Endothelial cell of umbilical vein (primary cell): ENCODE data around the gene INO80C. TPM values are rescaled to one million over a fixed set of nuclear protein-coding genes. Genes with fewer than 3 reads are reported as not detected.

Experiments
- BruUV-seq: library from RNA; stranded (reverse); fragments of 400-500 nt; replicated peaks from 2 replicates; lab custom pipeline; 2021; lab: Mats Ljungman, UMichigan
- CTCF ChIA-PET: fragments of 300-600, 350-600 bp; sonication (Branson Sonifier 250); formaldehyde crosslinking; loops from one replicate; lab custom pipeline; 2021; ENCODE audit warnings: antibody characterized with exemption, inconsistent platforms; lab: Charles Lee
- POLR2A ChIA-PET: fragments of 300-600, 350-600 bp; sonication (Branson Sonifier 250); formaldehyde crosslinking; loops from one replicate; lab custom pipeline; 2021; ENCODE audit warnings: antibody characterized with exemption, inconsistent platforms; lab: Charles Lee
- DNase-seq: peaks from one replicate; pipeline ENCODE4 v3.0.0-alpha.2; 2011; ENCODE audit warnings: low read depth, low spot score
- FAIRE-seq: peaks from 2 replicates; lab custom pipeline; 2011; peaks lifted over from hg19 to GRCh38; lab: Jason Lieb, UNC
- H2AFZ ChIP-seq: 2 replicates; pipeline ENCODE4 v1.6.0; 2012; ENCODE audit warnings: low read depth, low read length, control low read depth, inconsistent platforms
- H3K27ac ChIP-seq: 2 replicates; pipeline ENCODE4 v1.5.1; 2011; ENCODE audit warnings: low read depth, mild to moderate bottlenecking, control low read depth, low read length, moderate library complexity; ENCODE audit not compliant: insufficient read depth
- H3K27me3 ChIP-seq, 2 experiments: 2 replicates each; pipeline versions ENCODE4 v1.6.0 to v1.6.1; 2011; ENCODE audit warnings: low read length in 2 of 2, mixed read lengths in 1 of 2; ENCODE audit not compliant: control insufficient read depth in 2 of 2, insufficient read depth in 2 of 2
- H3K36me3 ChIP-seq, 2 experiments: 2 replicates in 1 of 2; 3 replicates in 1 of 2; pipeline ENCODE4 v1.5.1; 2011; ENCODE audit warnings: low read length in 2 of 2, mild to moderate bottlenecking in 1 of 2, moderate library complexity in 1 of 2; ENCODE audit not compliant: control insufficient read depth in 2 of 2, insufficient read depth in 2 of 2; ENCODE audit errors: extremely low read depth in 1 of 2
- H3K4me1 ChIP-seq: 3 replicates; pipeline ENCODE4 v1.5.1; 2011; ENCODE audit warnings: mild to moderate bottlenecking, low read length; ENCODE audit not compliant: control insufficient read depth, insufficient read depth; ENCODE audit errors: extremely low read depth
- H3K4me2 ChIP-seq: 2 replicates; pipeline ENCODE4 v1.6.1; 2011; ENCODE audit warnings: low read length, control low read depth, mixed read lengths; ENCODE audit not compliant: insufficient read depth
- H3K4me3 ChIP-seq, 3 experiments: fragments of 200-600 bp in 1 of 3; sonication (generic), shearing (Covaris generic) in 1 of 3; replicated peaks in 1 of 3; 2 replicates each; pipeline ENCODE4 v1.5.1; 2011 to 2016; ENCODE audit warnings: control low read depth in 3 of 3, low read length in 3 of 3, mild to moderate bottlenecking in 2 of 3, inconsistent platforms in 1 of 3, low read depth in 1 of 3, moderate library complexity in 1 of 3; ENCODE audit not compliant: insufficient read depth in 1 of 3
- H3K79me2 ChIP-seq: 2 replicates; pipeline ENCODE4 v1.6.0; 2012; ENCODE audit warnings: low read length, inconsistent platforms; ENCODE audit not compliant: control insufficient read depth, insufficient read depth
- H3K9ac ChIP-seq: replicated peaks from 2 replicates; pipeline ENCODE3; 2011; ENCODE audit warnings: low read length, control low read depth; ENCODE audit not compliant: insufficient read depth; ENCODE audit errors: extremely low read depth
- H3K9me1 ChIP-seq: replicated peaks from 3 replicates; pipeline ENCODE4 v1.6.0; 2011; ENCODE audit warnings: mild to moderate bottlenecking, low read length; ENCODE audit not compliant: control insufficient read depth, insufficient read depth; ENCODE audit errors: extremely low read depth
- H3K9me3 ChIP-seq: replicated peaks from 2 replicates; pipeline ENCODE4 v1.5.1; 2012; ENCODE audit warnings: low read length, inconsistent platforms; ENCODE audit not compliant: control insufficient read depth, insufficient read depth
- H4K20me1 ChIP-seq: replicated peaks from 2 replicates; pipeline ENCODE3; 2011; ENCODE audit warnings: mild to moderate bottlenecking, low read length; ENCODE audit not compliant: control insufficient read depth, insufficient read depth; ENCODE audit errors: extremely low read depth
- EZH2 ChIP-seq: IDR thresholded peaks from 2 replicates; pipeline ENCODE4 v1.6.1; 2012; ENCODE audit warnings: borderline replicate concordance, low read depth, mild to moderate bottlenecking, moderate library complexity, low read length, inconsistent platforms; ENCODE audit not compliant: severe bottlenecking
- FOS ChIP-seq: IDR thresholded peaks from 2 replicates; pipeline ENCODE4 v1.6.1; 2011; ENCODE audit warnings: mild to moderate bottlenecking, low read length, moderate library complexity, borderline replicate concordance; ENCODE audit not compliant: insufficient read depth
- GATA2 ChIP-seq: IDR thresholded peaks from 2 replicates; pipeline ENCODE4 v1.7.0; 2011; ENCODE audit warnings: low read depth, mild to moderate bottlenecking, moderate library complexity, mixed read lengths, low read length; ENCODE audit not compliant: insufficient read length, insufficient read depth
- JUN ChIP-seq: IDR thresholded peaks from 2 replicates; pipeline ENCODE4 v1.6.1; 2011; ENCODE audit warnings: borderline replicate concordance, low read depth; ENCODE audit not compliant: insufficient read length, insufficient read depth
- MYC ChIP-seq: IDR thresholded peaks from one replicate; pipeline ENCODE4 v1.6.1; 2011; ENCODE audit warnings: mild to moderate bottlenecking, low read depth, low read length
- POLR2A ChIP-seq: IDR thresholded peaks from 2 replicates; pipeline ENCODE4 v1.6.1; 2012; ENCODE audit warnings: low read depth, mild to moderate bottlenecking, control low read depth, low read length
- POLR2AphosphoS5 ChIP-seq: IDR thresholded peaks from 2 replicates; pipeline ENCODE4 v1.6.1; 2012; ENCODE audit warnings: low read depth, mild to moderate bottlenecking, control low read depth, low read length, moderate library complexity; ENCODE audit not compliant: insufficient read depth
- dilution Hi-C: fragments of 300-500 bp; cut with MboI; formaldehyde crosslinking; loops from one replicate; pipeline ENCODE4 v1.15.0; 2019; ENCODE audit warnings: low sequenced_read_pairs; ENCODE audit not compliant: extremely low pct_ligation_motif_present
- intact Hi-C: fragments of 100-400 bp; cut with micrococcal nuclease; formaldehyde crosslinking; loops from one replicate; pipeline ENCODE4 v1.10.0; 2022
- polyA plus RNA-seq, 4 experiments: library from polyadenylated mRNA; depleted of rRNA in 3 of 4; stranded (reverse) in 3 of 4; unstranded in 1 of 4; fragments of >200 nt; gene quantifications; 2 replicates each; pipeline versions ENCODE4 v1.2.1 to v1.2.3, GENCODE V29; 2011 to 2012; ENCODE audit warnings: missing spikeins in 1 of 4
- total RNA-seq: library from RNA; stranded (reverse); gene quantifications from 2 replicates; pipeline ENCODE4 v1.2.3, GENCODE V29; 2021
- TF ChIP-seq, protein P1 (sequence below): IDR thresholded peaks from 2 replicates; pipeline ENCODE4 v1.6.1; 2011; ENCODE audit not compliant: insufficient read depth, insufficient read length
- TF ChIP-seq, protein P2 (sequence below), 2 donors: IDR thresholded peaks; 1 replicate in 1 of 2; 2 replicates in 1 of 2; pipeline ENCODE4 v1.5.1; 2011; ENCODE audit warnings: low read length in 2 of 2, mild to moderate bottlenecking in 2 of 2, moderate library complexity in 2 of 2, control low read depth in 1 of 2, inconsistent platforms in 1 of 2, low read depth in 1 of 2; ENCODE audit not compliant: insufficient read depth in 1 of 2; ENCODE audit errors: extremely low read depth in 1 of 2

INO80C gene
- total and polyA plus RNA-seq, 2 donors (not counting 3 experiments of a cell fraction or from before 2014, with no cell fraction given): 43.4 to 56.0 TPM

DNA sequence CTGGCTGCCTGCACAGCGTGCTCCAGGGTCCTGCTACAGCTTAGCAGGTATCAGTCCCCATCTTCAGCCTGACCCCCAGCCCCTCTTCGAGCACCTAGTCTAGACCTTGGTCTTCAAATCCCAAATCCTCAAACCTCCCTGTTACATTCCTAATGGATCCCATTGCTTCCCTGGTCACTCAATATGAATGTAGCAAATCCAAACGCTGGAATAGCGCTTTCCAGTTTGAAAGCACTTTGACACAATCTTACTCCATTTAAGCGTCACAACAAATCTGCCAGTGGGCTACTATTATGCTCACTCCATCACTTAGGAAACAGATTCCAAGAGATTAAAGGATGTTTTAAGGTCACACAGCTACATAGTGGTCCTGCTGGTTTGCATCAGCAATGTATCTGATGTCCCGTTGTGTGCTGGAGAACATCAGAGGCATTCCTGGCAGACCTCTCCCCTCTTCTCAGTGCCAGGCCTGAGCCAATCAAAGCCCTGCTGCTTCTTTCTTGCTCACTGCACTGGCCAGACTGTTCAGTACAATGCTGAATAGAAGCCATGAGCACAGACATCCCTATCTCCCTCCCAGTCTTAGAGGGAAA, 11.1 kb upstream of the INO80C start:
- FAIRE-seq (no peak), DNase-seq (no peak)
- H3K36me3 ChIP-seq: no peaks in the 10 kb centered on the region
- no peak overlapping the region for H2AFZ ChIP-seq
- H3K27me3 ChIP-seq: no peaks in the 10 kb centered on the region
- H3K4me1 ChIP-seq: no peaks in the 10 kb centered on the region
- ChIA-PET CTCF (no interaction called here), POLR2A (no interaction called here)
- no peak overlapping the region for H3K9ac ChIP-seq
- H3K27ac ChIP-seq: no peak overlapping the region
- BruUV-seq: no TSS peak
- dilution Hi-C loops: no loop called here
- H3K79me2 ChIP-seq: no peaks in the 10 kb centered on the region
- intact Hi-C loops: no loop called here
- H3K9me3 ChIP-seq: no peaks in the 10 kb centered on the region
- TF ChIP-seq JUN: no peak
- TF ChIP-seq FOS: no peak
- no peak for TF ChIP-seq POLR2AphosphoS5
- TF ChIP-seq GATA2: no peak
- TF ChIP-seq MYC: no peak
- TF ChIP-seq, protein P1, sequence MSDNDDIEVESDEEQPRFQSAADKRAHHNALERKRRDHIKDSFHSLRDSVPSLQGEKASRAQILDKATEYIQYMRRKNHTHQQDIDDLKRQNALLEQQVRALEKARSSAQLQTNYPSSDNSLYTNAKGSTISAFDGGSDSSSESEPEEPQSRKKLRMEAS: no peak
- TF ChIP-seq POLR2A: no peak
- TF ChIP-seq, protein P2, sequence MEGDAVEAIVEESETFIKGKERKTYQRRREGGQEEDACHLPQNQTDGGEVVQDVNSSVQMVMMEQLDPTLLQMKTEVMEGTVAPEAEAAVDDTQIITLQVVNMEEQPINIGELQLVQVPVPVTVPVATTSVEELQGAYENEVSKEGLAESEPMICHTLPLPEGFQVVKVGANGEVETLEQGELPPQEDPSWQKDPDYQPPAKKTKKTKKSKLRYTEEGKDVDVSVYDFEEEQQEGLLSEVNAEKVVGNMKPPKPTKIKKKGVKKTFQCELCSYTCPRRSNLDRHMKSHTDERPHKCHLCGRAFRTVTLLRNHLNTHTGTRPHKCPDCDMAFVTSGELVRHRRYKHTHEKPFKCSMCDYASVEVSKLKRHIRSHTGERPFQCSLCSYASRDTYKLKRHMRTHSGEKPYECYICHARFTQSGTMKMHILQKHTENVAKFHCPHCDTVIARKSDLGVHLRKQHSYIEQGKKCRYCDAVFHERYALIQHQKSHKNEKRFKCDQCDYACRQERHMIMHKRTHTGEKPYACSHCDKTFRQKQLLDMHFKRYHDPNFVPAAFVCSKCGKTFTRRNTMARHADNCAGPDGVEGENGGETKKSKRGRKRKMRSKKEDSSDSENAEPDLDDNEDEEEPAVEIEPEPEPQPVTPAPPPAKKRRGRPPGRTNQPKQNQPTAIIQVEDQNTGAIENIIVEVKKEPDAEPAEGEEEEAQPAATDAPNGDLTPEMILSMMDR (IDR thresholded peaks at IDR 0.05; ENCODE audit: extremely low read depth in 1 of 2, insufficient read depth in 1 of 2, low read depth in 1 of 2, low read length in 2 of 2): no peak
- TF ChIP-seq EZH2: no peak
- no peak overlapping the region for H3K4me3 ChIP-seq
- H3K9me1 ChIP-seq: no peaks in the 10 kb centered on the region
- no peaks in the 10 kb centered on the region for H4K20me1 ChIP-seq
- H3K4me2 ChIP-seq: no peak overlapping the region
